Stimulated activated effector memory CD8-positive, alpha-beta T cell treated with anti-CD3 and anti-CD28 coated beads, Interleukin-12 subunit alpha, Interleukin-12 subunit beta, amount 100 ng/mL, for 72 hours (primary cell): Measurements from ENCODE around the gene ZSWIM1.
"Not testable (repeated sequence)": the region's sequence is repeated elsewhere in the genome, so short reads cannot be mapped to it uniquely, and the experiment has no call there.

Experiments
- ATAC-seq: fragments of 150-1000 bp; cut with Tn5 transposase; 2 replicates; pipeline ENCODE4 v1.10.0; 2021
- DNase-seq, 2 donors: peaks; one replicate each; pipeline ENCODE4 v3.0.0; 2021 to 2022; ENCODE audit warnings: low spot score in 2 of 2
- H3K27ac Mint-ChIP-seq: one replicate; pipeline ENCODE4 v1.8.0; 2022; ENCODE audit warnings: mild to moderate bottlenecking, mixed read lengths
- H3K36me3 Mint-ChIP-seq: one replicate; pipeline ENCODE4 v1.8.0; 2022; ENCODE audit warnings: mild to moderate bottlenecking, mixed read lengths
- H3K4me1 Mint-ChIP-seq: one replicate; pipeline ENCODE4 v1.8.0; 2022; ENCODE audit warnings: mixed read lengths
- H3K4me3 Mint-ChIP-seq: one replicate; pipeline ENCODE4 v1.8.0; 2022; ENCODE audit warnings: mild to moderate bottlenecking, mixed read lengths
- H3K9me3 Mint-ChIP-seq: one replicate; pipeline ENCODE4 v1.8.0; 2022; ENCODE audit warnings: mixed read lengths

The ZSWIM1 gene

GRCh38 chr20:45890985-45891983 lies 10.3 kb downstream of the ZSWIM1 start, which contains the start of the genes CTSA and NEURL2:
TSS of gene CTSA (plus strand) at chr20:45891335. CDS start at chr20:45891569, 234 bp downstream.
TSS of gene NEURL2 (minus strand) at chr20:45891208. CDS start at chr20:45890991, 217 bp downstream.
- Mint-ChIP-seq H3K27ac (peak within 1 kb of the TSS; percentile 94), H3K4me3 (peak within 1 kb of the TSS; percentile 89), H3K9me3 (no peaks in the 10 kb centered on the region), H3K4me1 (peaks cover 41% of the 10 kb centered on the region), H3K36me3 (peaks cover 57% of the 10 kb centered on the region)
- DNase-seq (peak; percentile 73 to 93), ATAC-seq (peak; percentile 82)

- DNase-seq: no peak
- Mint-ChIP-seq H3K36me3 (peaks cover 66% of the 10 kb centered on the region), H3K4me3 (peak overlapping the region; percentile 89), H3K4me1 (peaks cover 41% of the 10 kb centered on the region), H3K9me3 (no peaks in the 10 kb centered on the region), H3K27ac (peak overlapping the region; percentile 94)
- ATAC-seq: no peak
These were observed 11.2 kb downstream of the ZSWIM1 start for GRCh38 chr20:45892049-45892825.

GRCh38 chr20:45892828-45893500 lies 11.9 kb downstream of the ZSWIM1 start:
- H3K36me3 Mint-ChIP-seq: peaks cover 68% of the 10 kb centered on the region
- no peaks in the 10 kb centered on the region for H3K9me3 Mint-ChIP-seq
- peak overlapping the region; percentile 89 for H3K4me3 Mint-ChIP-seq
- DNase-seq (peak; percentile 17 to 66), ATAC-seq (peak; percentile 75)
- H3K27ac Mint-ChIP-seq: peak overlapping the region; percentile 94
- H3K4me1 Mint-ChIP-seq: peaks cover 41% of the 10 kb centered on the region

GRCh38 chr20:45893831-45894230 lies 12.8 kb downstream of the ZSWIM1 start:
- peak overlapping the region; percentile 37 for H3K4me3 Mint-ChIP-seq
- H3K9me3 Mint-ChIP-seq: no peaks in the 10 kb centered on the region
- ATAC-seq: no peak
- H3K36me3 Mint-ChIP-seq: peaks cover 76% of the 10 kb centered on the region
- peaks cover 36% of the 10 kb centered on the region for H3K4me1 Mint-ChIP-seq
- peak overlapping the region; percentile 55 for H3K27ac Mint-ChIP-seq
- no peak for DNase-seq

GRCh38 chr20:45894797-45895196 lies 13.8 kb downstream of the ZSWIM1 start:
- no peaks in the 10 kb centered on the region for H3K9me3 Mint-ChIP-seq
- no peak overlapping the region for H3K4me3 Mint-ChIP-seq
- DNase-seq (no peak), ATAC-seq (no peak)
- H3K27ac Mint-ChIP-seq: no peak overlapping the region
- peaks cover 34% of the 10 kb centered on the region for H3K4me1 Mint-ChIP-seq
- peaks cover 77% of the 10 kb centered on the region for H3K36me3 Mint-ChIP-seq

- peaks cover 70% of the 10 kb centered on the region for H3K36me3 Mint-ChIP-seq
These were observed 15.7 kb downstream of the ZSWIM1 start for GRCh38 chr20:45896641-45897161.

GRCh38 chr20:45897289-45897688 lies 16.3 kb downstream of the ZSWIM1 start:
- DNase-seq (no peak), ATAC-seq (no peak)
- peak overlapping the region; percentile 52 for H3K27ac Mint-ChIP-seq
- H3K4me3 Mint-ChIP-seq: no peak overlapping the region
- no peaks in the 10 kb centered on the region for H3K9me3 Mint-ChIP-seq
- peaks cover 19% of the 10 kb centered on the region for H3K4me1 Mint-ChIP-seq
- H3K36me3 Mint-ChIP-seq: peaks cover 65% of the 10 kb centered on the region

More at GRCh38 chr20:45896641-45897161, 15.7 kb downstream of the ZSWIM1 start:
- Mint-ChIP-seq H3K27ac (no peak overlapping the region), H3K9me3 (no peaks in the 10 kb centered on the region), H3K4me1 (peaks cover 25% of the 10 kb centered on the region), H3K4me3 (no peak overlapping the region)
- ATAC-seq (no peak), DNase-seq (no peak)

GRCh38 chr20:45897692-45898091 lies 16.7 kb downstream of the ZSWIM1 start:
- Mint-ChIP-seq H3K4me3 (no peak overlapping the region), H3K27ac (peak overlapping the region; percentile 52), H3K9me3 (no peaks in the 10 kb centered on the region), H3K36me3 (peaks cover 62% of the 10 kb centered on the region), H3K4me1 (peaks cover 15% of the 10 kb centered on the region)
- DNase-seq: no peak
- no peak for ATAC-seq

GRCh38 chr20:45898285-45898684 lies 17.3 kb downstream of the ZSWIM1 start:
- no peak for ATAC-seq
- DNase-seq: no peak
- H3K4me1 Mint-ChIP-seq: peaks cover 9% of the 10 kb centered on the region
- H3K36me3 Mint-ChIP-seq: peaks cover 59% of the 10 kb centered on the region
- H3K27ac Mint-ChIP-seq: no peak overlapping the region
- H3K9me3 Mint-ChIP-seq: no peaks in the 10 kb centered on the region
- H3K4me3 Mint-ChIP-seq: no peak overlapping the region

- peak; percentile 32 for ATAC-seq
These were observed 18.2 kb downstream of the ZSWIM1 start for GRCh38 chr20:45899046-45899835.

GRCh38 chr20:45901332-45901731 lies 20.3 kb downstream of the ZSWIM1 start:
- not testable (repeated sequence) for H3K9me3 Mint-ChIP-seq, DNase-seq, H3K4me3 Mint-ChIP-seq, H3K27ac Mint-ChIP-seq, ATAC-seq, H3K4me1 Mint-ChIP-seq
- H3K36me3 Mint-ChIP-seq: peaks cover 31% of the 10 kb centered on the region

More at GRCh38 chr20:45899046-45899835, 18.2 kb downstream of the ZSWIM1 start:
- DNase-seq: no peak
- Mint-ChIP-seq H3K4me3 (no peak overlapping the region), H3K27ac (peak overlapping the region; percentile 44), H3K9me3 (no peaks in the 10 kb centered on the region), H3K36me3 (peaks cover 52% of the 10 kb centered on the region), H3K4me1 (peaks cover under 1% of the 10 kb centered on the region)

GRCh38 chr20:45902199-45902701 lies 21.2 kb downstream of the ZSWIM1 start:
- H3K36me3 Mint-ChIP-seq: peaks cover 21% of the 10 kb centered on the region
- H3K4me3 Mint-ChIP-seq: no peak overlapping the region
- H3K9me3 Mint-ChIP-seq: no peaks in the 10 kb centered on the region
- no peak overlapping the region for H3K27ac Mint-ChIP-seq
- ATAC-seq (no peak), DNase-seq (no peak)
- no peaks in the 10 kb centered on the region for H3K4me1 Mint-ChIP-seq

GRCh38 chr20:45904583-45905504 lies 23.8 kb downstream of the ZSWIM1 start:
- no peak overlapping the region for H3K4me3 Mint-ChIP-seq
- H3K27ac Mint-ChIP-seq: peak overlapping the region; percentile 45
- DNase-seq: no peak
- peak; percentile 9 for ATAC-seq
- no peaks in the 10 kb centered on the region for H3K9me3 Mint-ChIP-seq
- H3K4me1 Mint-ChIP-seq: no peaks in the 10 kb centered on the region
- H3K36me3 Mint-ChIP-seq: peaks cover 5% of the 10 kb centered on the region
